ENCODE results near the gene LONRF2.

The LONRF2 gene

DNA sequence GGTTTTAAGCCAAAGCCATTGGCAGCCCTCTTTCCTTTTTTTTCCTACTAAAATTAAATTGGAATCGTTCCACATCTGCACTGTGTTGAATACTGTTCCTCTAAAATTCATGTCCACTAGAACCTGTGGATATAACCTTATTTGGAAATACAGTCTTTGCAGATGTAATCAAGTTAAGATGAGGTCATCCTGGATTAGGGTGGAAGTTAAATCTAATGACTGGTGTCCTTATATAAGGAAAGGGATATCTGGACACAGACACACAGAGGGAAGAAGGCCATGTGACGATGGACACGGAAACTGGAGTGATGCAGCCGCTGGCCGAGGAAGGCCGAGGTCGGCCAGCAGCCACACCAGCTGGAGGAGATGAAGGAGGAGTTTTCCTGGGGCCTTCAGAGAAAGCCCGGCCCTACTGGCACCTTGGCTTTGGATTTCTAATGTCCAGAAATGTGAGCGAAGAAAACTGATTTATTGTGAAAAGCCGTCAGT, 49.4 kb downstream of the LONRF2 start:
- TF ChIP-seq, protein P1, sequence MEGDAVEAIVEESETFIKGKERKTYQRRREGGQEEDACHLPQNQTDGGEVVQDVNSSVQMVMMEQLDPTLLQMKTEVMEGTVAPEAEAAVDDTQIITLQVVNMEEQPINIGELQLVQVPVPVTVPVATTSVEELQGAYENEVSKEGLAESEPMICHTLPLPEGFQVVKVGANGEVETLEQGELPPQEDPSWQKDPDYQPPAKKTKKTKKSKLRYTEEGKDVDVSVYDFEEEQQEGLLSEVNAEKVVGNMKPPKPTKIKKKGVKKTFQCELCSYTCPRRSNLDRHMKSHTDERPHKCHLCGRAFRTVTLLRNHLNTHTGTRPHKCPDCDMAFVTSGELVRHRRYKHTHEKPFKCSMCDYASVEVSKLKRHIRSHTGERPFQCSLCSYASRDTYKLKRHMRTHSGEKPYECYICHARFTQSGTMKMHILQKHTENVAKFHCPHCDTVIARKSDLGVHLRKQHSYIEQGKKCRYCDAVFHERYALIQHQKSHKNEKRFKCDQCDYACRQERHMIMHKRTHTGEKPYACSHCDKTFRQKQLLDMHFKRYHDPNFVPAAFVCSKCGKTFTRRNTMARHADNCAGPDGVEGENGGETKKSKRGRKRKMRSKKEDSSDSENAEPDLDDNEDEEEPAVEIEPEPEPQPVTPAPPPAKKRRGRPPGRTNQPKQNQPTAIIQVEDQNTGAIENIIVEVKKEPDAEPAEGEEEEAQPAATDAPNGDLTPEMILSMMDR (IDR thresholded peaks at IDR 0.05; ENCODE audit: low read depth, low read length, missing control alignments) = no peak
- no peak for DNase-seq (ENCODE audit: extremely low read depth, low read depth)
- H3K4me3 ChIP-seq (replicated peaks; ENCODE audit: low read depth, low read length) = no peak overlapping the region

- no peak for DNase-seq (ENCODE audit: extremely low read depth, low read depth)
- TF ChIP-seq, protein P1 (IDR thresholded peaks at IDR 0.05; ENCODE audit: low read depth, low read length, missing control alignments) = no peak
- no peak overlapping the region for H3K4me3 ChIP-seq (replicated peaks; ENCODE audit: low read depth, low read length)
Observed at GRCh38 chr2:100271210-100271609, 51.1 kb downstream of the LONRF2 start.

GRCh38 chr2:100270381-100271146, 51.7 kb downstream of the LONRF2 start:
- no peak for DNase-seq (ENCODE audit: extremely low read depth, low read depth)
- TF ChIP-seq, protein P1 (IDR thresholded peaks at IDR 0.05; ENCODE audit: low read depth, low read length, missing control alignments) = no peak
- H3K4me3 ChIP-seq (replicated peaks; ENCODE audit: low read depth, low read length) = no peak overlapping the region

- TF ChIP-seq, protein P1 (IDR thresholded peaks at IDR 0.05; ENCODE audit: low read depth, low read length, missing control alignments) = no peak
- no peak for DNase-seq (ENCODE audit: extremely low read depth, low read depth)
- H3K4me3 ChIP-seq (replicated peaks; ENCODE audit: low read depth, low read length) = no peak overlapping the region
Observed at GRCh38 chr2:100269889-100270288, 52.4 kb downstream of the LONRF2 start.

GRCh38 chr2:100268986-100269385, 53.3 kb downstream of the LONRF2 start:
- DNase-seq (ENCODE audit: extremely low read depth, low read depth) = no peak
- TF ChIP-seq, protein P1 (IDR thresholded peaks at IDR 0.05; ENCODE audit: low read depth, low read length, missing control alignments) = no peak
- H3K4me3 ChIP-seq (replicated peaks; ENCODE audit: low read depth, low read length) = no peak overlapping the region

GRCh38 chr2:100267751-100268150, 54.5 kb downstream of the LONRF2 start:
- no peak for DNase-seq (ENCODE audit: extremely low read depth, low read depth)
- H3K4me3 ChIP-seq (replicated peaks; ENCODE audit: low read depth, low read length) = no peak overlapping the region
- TF ChIP-seq, protein P1 (IDR thresholded peaks at IDR 0.05; ENCODE audit: low read depth, low read length, missing control alignments) = no peak
